Loucy (cell line): ENCODE results near the gene CFAP58.
"Not testable (repeated sequence)": the region's sequence is repeated elsewhere in the genome, so short reads cannot be mapped to it uniquely, and the experiment has no call there.

Experiments used
- H2AFZ ChIP-seq: fragments of 200-600 bp; sonication (generic); 2 replicates; pipeline ENCODE4 v1.6.0; 2016; ENCODE audit warnings: antibody characterized with exemption, mild to moderate bottlenecking, low read length, moderate library complexity
- H3F3A ChIP-seq: fragments of 200-600 bp; 2 replicates; pipeline ENCODE4 v1.6.0; 2016; ENCODE audit warnings: antibody characterized with exemption, low read depth, mild to moderate bottlenecking
- H3K27me3 ChIP-seq: fragments of 200-600 bp; sonication (generic); 2 replicates; pipeline ENCODE4 v1.6.1; 2014; ENCODE audit warnings: low read length, mild to moderate bottlenecking; ENCODE audit not compliant: insufficient read depth, poor library complexity, severe bottlenecking
- H3K36me3 ChIP-seq: fragments of 200-600 bp; sonication (generic); 2 replicates; pipeline ENCODE4 v1.6.1; 2016; ENCODE audit warnings: low read length; ENCODE audit not compliant: insufficient read depth
- H3K4me1 ChIP-seq: fragments of 200-600 bp; sonication (generic); 2 replicates; pipeline ENCODE4 v1.5.1; 2014; ENCODE audit warnings: low read length, mild to moderate bottlenecking; ENCODE audit not compliant: insufficient read depth, poor library complexity, severe bottlenecking
- H3K4me2 ChIP-seq: fragments of 200-600 bp; sonication (generic); 2 replicates; pipeline ENCODE4 v1.6.0; 2014; ENCODE audit warnings: antibody characterized with exemption, low read length, low read depth, mild to moderate bottlenecking; ENCODE audit not compliant: poor library complexity, severe bottlenecking
- H3K4me3 ChIP-seq: fragments of 200-600 bp; sonication (generic); 2 replicates; pipeline ENCODE4 v1.5.1; 2014; ENCODE audit warnings: low read length, mild to moderate bottlenecking, mixed read lengths; ENCODE audit not compliant: poor library complexity, severe bottlenecking
- H3K79me2 ChIP-seq: fragments of 200-600 bp; sonication (generic); 2 replicates; pipeline ENCODE4 v1.6.1; 2014; ENCODE audit warnings: low read length; ENCODE audit not compliant: insufficient read depth
- H3K9ac ChIP-seq: fragments of 200-600 bp; sonication (generic); 2 replicates; pipeline ENCODE4 v1.6.0; 2014; ENCODE audit warnings: mild to moderate bottlenecking, low read depth, low read length, moderate library complexity; ENCODE audit not compliant: poor library complexity, severe bottlenecking
- H3K9me2 ChIP-seq: fragments of 200-600 bp; sonication (generic); replicated peaks from 2 replicates; pipeline ENCODE4 v1.6.1; 2016; ENCODE audit warnings: low read depth, low read length, mixed read lengths
- H3K9me3 ChIP-seq: fragments of 200-600 bp; sonication (generic); 2 replicates; pipeline ENCODE4 v1.6.1; 2014; ENCODE audit warnings: mild to moderate bottlenecking, antibody characterized with exemption, low read length, low read depth; ENCODE audit not compliant: insufficient read depth
- H4K20me1 ChIP-seq: fragments of 200-600 bp; sonication (generic); 2 replicates; pipeline ENCODE4 v1.6.0; 2014; ENCODE audit warnings: antibody characterized with exemption, low read length, mild to moderate bottlenecking; ENCODE audit not compliant: insufficient read depth, poor library complexity, severe bottlenecking
- CTCF ChIP-seq: fragments of 200-600 bp; sonication (generic); conservative IDR thresholded peaks from 2 replicates; pipeline ENCODE4 v1.5.1; 2014; ENCODE audit warnings: mild to moderate bottlenecking, antibody characterized with exemption, low read length
- EZH2phosphoT487 ChIP-seq: fragments of 200-600 bp; IDR thresholded peaks from 2 replicates; pipeline ENCODE4 v1.6.1; 2018; ENCODE audit warnings: antibody characterized with exemption, mild to moderate bottlenecking, moderate library complexity, borderline replicate concordance

Gene CFAP58

DNA sequence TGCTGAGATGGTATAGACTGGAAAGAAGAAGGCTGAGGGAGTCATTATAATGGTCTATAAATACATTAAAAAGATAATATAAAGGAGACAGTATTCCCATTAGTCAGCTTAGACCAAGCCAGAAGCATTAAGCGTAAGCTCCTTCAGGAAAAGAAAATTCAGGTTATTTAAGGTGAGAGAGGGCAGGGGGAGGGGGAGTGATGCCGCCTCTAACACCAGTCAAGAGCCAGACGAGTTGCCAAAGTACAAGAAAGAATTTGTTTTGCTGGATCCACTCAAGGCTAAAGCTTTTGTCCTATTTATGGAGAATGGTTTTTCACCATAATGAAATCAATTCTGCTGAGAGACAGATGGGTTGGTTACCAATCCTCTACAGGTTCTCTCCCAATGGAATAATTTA is 99.3 kb downstream of the CFAP58 start:
- no peaks in the 10 kb centered on the region for H3K9me3 ChIP-seq
- H3K9ac ChIP-seq: no peak overlapping the region
- H3K36me3 ChIP-seq: no peaks in the 10 kb centered on the region
- no peaks in the 10 kb centered on the region for H3K27me3 ChIP-seq
- no peak overlapping the region for H2AFZ ChIP-seq
- no peak for TF ChIP-seq CTCF
- no peak for TF ChIP-seq EZH2phosphoT487
- no peak overlapping the region for H3K4me3 ChIP-seq
- no peak overlapping the region for H3K4me2 ChIP-seq
- no peaks in the 10 kb centered on the region for H4K20me1 ChIP-seq
- H3K9me2 ChIP-seq: no peaks in the 10 kb centered on the region
- no peaks in the 10 kb centered on the region for H3K4me1 ChIP-seq
- no peaks in the 10 kb centered on the region for H3F3A ChIP-seq
- no peaks in the 10 kb centered on the region for H3K79me2 ChIP-seq

- Histone ChIP-seq H3K79me2 (no peaks in the 10 kb centered on the region), H3K4me3 (no peak overlapping the region), H3K9me2 (no peaks in the 10 kb centered on the region), H3K4me1 (no peaks in the 10 kb centered on the region), H4K20me1 (no peaks in the 10 kb centered on the region), H2AFZ (no peak overlapping the region), H3K36me3 (no peaks in the 10 kb centered on the region), H3K4me2 (no peak overlapping the region), H3K27me3 (no peaks in the 10 kb centered on the region), H3F3A (no peaks in the 10 kb centered on the region), H3K9ac (no peak overlapping the region), H3K9me3 (no peaks in the 10 kb centered on the region)
- TF ChIP-seq EZH2phosphoT487 (no peak), CTCF (no peak)
Observed at GRCh38 chr10:104456802-104457542, 103.3 kb downstream of the CFAP58 start.

DNA sequence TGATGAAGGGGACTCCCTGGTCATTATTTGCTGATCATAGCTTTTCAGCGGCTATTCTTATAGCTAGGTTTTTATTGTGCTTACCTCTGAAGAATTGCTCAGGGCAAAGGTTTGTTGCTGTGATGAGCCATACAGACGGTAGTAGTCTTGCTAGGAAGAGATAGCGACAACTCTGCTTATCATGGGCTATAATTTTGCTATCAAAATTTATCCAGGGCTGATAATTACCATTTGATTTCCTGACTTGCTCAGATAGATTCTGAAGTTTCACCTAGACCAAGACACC is 103.9 kb downstream of the CFAP58 start:
- H3K9ac ChIP-seq: no peak overlapping the region
- H4K20me1 ChIP-seq: no peaks in the 10 kb centered on the region
- no peaks in the 10 kb centered on the region for H3K79me2 ChIP-seq
- no peak overlapping the region for H3K4me3 ChIP-seq
- no peaks in the 10 kb centered on the region for H3K27me3 ChIP-seq
- H3K36me3 ChIP-seq: no peaks in the 10 kb centered on the region
- H3K4me1 ChIP-seq: no peaks in the 10 kb centered on the region
- H2AFZ ChIP-seq: no peak overlapping the region
- no peaks in the 10 kb centered on the region for H3F3A ChIP-seq
- no peaks in the 10 kb centered on the region for H3K9me2 ChIP-seq
- H3K9me3 ChIP-seq: no peaks in the 10 kb centered on the region
- no peak overlapping the region for H3K4me2 ChIP-seq
- no peak for TF ChIP-seq EZH2phosphoT487

- H3K36me3 ChIP-seq, H3K9ac ChIP-seq, H3K79me2 ChIP-seq, H3K9me2 ChIP-seq, H3F3A ChIP-seq, H3K4me2 ChIP-seq, H2AFZ ChIP-seq, H3K27me3 ChIP-seq, H3K9me3 ChIP-seq, H3K4me1 ChIP-seq, H3K4me3 ChIP-seq, H4K20me1 ChIP-seq: not testable (repeated sequence)
Observed at GRCh38 chr10:104465575-104465974, 111.9 kb downstream of the CFAP58 start.

DNA sequence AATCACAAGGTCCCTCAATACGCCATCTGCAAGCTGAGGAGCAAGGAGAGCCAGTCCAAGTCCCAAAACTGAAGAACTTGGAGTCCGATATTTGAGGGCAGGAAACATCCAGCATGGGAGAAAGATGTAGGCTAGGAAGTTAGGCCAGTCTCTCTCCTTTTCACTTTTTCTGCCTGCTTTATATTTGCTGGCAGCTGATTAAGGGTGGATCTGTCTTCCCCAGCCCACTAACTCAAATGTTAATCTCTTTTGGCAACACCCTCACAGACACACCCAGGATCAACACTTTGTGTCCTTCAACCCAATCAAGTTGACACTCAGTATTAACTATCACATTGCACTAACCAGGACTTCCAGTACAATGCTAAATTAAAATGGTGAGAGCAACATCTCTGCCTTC is 115.2 kb downstream of the CFAP58 start:
- H3K9ac ChIP-seq, H3K9me3 ChIP-seq, H3K4me1 ChIP-seq, H3F3A ChIP-seq, H2AFZ ChIP-seq, H3K9me2 ChIP-seq, H4K20me1 ChIP-seq, H3K79me2 ChIP-seq, H3K27me3 ChIP-seq, H3K4me3 ChIP-seq, H3K36me3 ChIP-seq, H3K4me2 ChIP-seq: not testable (repeated sequence)
